ENCODE results near the gene SDR39U1.
"Not testable (repeated sequence)": the region's sequence is repeated elsewhere in the genome, so short reads cannot be mapped to it uniquely, and the experiment has no call there.

Gene SDR39U1

GRCh38 chr14:24442240-24443052 is at the start of gene SDR39U1:
SDR39U1 (minus strand) TSS chr14:24442776; CDS start chr14:24442769, 7 bp downstream.
- DNase-seq, result peak; percentile 99

- not testable (repeated sequence) for DNase-seq
Measured at GRCh38 chr14:24491586-24492408, 49.2 kb upstream of the SDR39U1 start.

GRCh38 chr14:24483604-24484252 is 41.2 kb upstream of the SDR39U1 start:
- DNase-seq, result no peak

- not testable (repeated sequence) for DNase-seq
Measured at GRCh38 chr14:24482699-24483303, 40.2 kb upstream of the SDR39U1 start.

- DNase-seq, result peak; percentile 12
Measured at GRCh38 chr14:24481622-24482324, 39.2 kb upstream of the SDR39U1 start.

GRCh38 chr14:24479999-24480398 is 37.4 kb upstream of the SDR39U1 start:
- DNase-seq, result not testable (repeated sequence)

- DNase-seq, result no peak
Measured at GRCh38 chr14:24475261-24475660, 32.7 kb upstream of the SDR39U1 start.

GRCh38 chr14:24473211-24473610 is 30.6 kb upstream of the SDR39U1 start:
- DNase-seq, result no peak

- not testable (repeated sequence) for DNase-seq
Measured at GRCh38 chr14:24470450-24470849, 27.9 kb upstream of the SDR39U1 start.

GRCh38 chr14:24465805-24466204 is 23.2 kb upstream of the SDR39U1 start:
- DNase-seq, result no peak

- no peak for DNase-seq
Measured at GRCh38 chr14:24465368-24465767, 22.8 kb upstream of the SDR39U1 start.

GRCh38 chr14:24463884-24464785 is 21.6 kb upstream of the SDR39U1 start:
- DNase-seq, result no peak

- no peak for DNase-seq
Measured at GRCh38 chr14:24463017-24463883, 20.7 kb upstream of the SDR39U1 start.

- no peak for DNase-seq
Measured at GRCh38 chr14:24461336-24461735, 18.8 kb upstream of the SDR39U1 start.

- DNase-seq, result no peak
Measured at GRCh38 chr14:24459331-24459730, 16.8 kb upstream of the SDR39U1 start.

GRCh38 chr14:24458736-24459135 is 16.2 kb upstream of the SDR39U1 start:
- DNase-seq, result no peak

- no peak for DNase-seq
Measured at GRCh38 chr14:24456980-24457379, 14.4 kb upstream of the SDR39U1 start.

GRCh38 chr14:24450828-24451227 is 8.3 kb upstream of the SDR39U1 start:
- DNase-seq, result not testable (repeated sequence)

GRCh38 chr14:24443053-24443665 is 583 bp upstream of the SDR39U1 start:
- no peak for DNase-seq

GRCh38 chr14:24441904-24442239 is 704 bp downstream of the SDR39U1 start:
- DNase-seq, result peak; percentile 52

All from NCI-H345 (cell line).